ENCODE data around the gene GALNT13. TPM values are rescaled to one million over a fixed set of nuclear protein-coding genes. Genes with fewer than 3 reads are reported as not detected.

Gene GALNT13
- polyA plus RNA-seq, 3 donors: not detected

DNA sequence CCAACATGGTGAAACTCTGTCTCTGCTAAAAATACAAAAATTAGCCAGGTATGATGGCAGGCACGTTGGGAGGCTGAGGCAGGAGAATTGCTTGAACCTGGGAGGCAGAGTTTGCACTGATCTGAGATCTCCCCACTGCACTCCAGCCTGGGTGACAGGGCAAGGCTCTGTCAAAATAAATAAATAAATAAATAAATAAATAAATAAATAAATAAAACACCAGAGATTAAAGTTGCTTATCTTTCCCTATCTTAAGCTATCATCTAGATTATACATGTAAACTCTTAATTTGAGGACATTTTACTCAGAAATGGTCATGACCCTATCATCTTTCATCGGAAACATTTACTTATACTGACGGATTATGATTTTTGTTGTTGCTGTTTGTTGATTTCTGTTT, 373.2 kb downstream of the GALNT13 start:
- Mint-ChIP-seq H3K27ac (no peak overlapping the region), H3K9me3 (peaks cover 0 to 8% (median 5%) of the 10 kb centered on the region in 7 donors), H3K36me3 (no peaks in the 10 kb centered on the region), H3K27me3 (ENCODE audit: low read depth in 3 of 3) (no peaks in the 10 kb centered on the region), H3K4me1 (no peaks in the 10 kb centered on the region), H3K4me3 (no peak overlapping the region)
- WGBS (ENCODE audit: insufficient coverage): no CpG with 5 or more reads among the region's 3 CpGs
- intact Hi-C loops (cut with micrococcal nuclease): no loop called here
- H3K27ac ChIP-seq (ENCODE audit: low read depth in 1 of 2, low read length in 2 of 2): no peak overlapping the region
- no peaks in the 10 kb centered on the region for H3K36me3 ChIP-seq (replicated peaks in 1 of 2; ENCODE audit: control insufficient read depth in 1 of 2, insufficient read depth in 2 of 2, low read length in 2 of 2)
- H3K27me3 ChIP-seq (ENCODE audit: control insufficient read depth in 2 of 2, insufficient read depth in 2 of 2, low read length in 2 of 2): no peaks in the 10 kb centered on the region
- H3K4me2 ChIP-seq (replicated peaks; ENCODE audit: extremely low read depth, low read length, poor library complexity, severe bottlenecking): no peak overlapping the region
- H2AFZ ChIP-seq (ENCODE audit: insufficient read depth, low read depth, low read length, poor library complexity, severe bottlenecking): no peak overlapping the region
- peaks cover 0 to 4% of the 10 kb centered on the region in 2 donors for H3K9me3 ChIP-seq (replicated peaks in 1 of 2; ENCODE audit: control insufficient read depth in 1 of 2, insufficient read depth in 1 of 2, low read length in 2 of 2)
- no peaks in the 10 kb centered on the region for H3K79me2 ChIP-seq (ENCODE audit: insufficient read depth, low read length)
- TF ChIP-seq, protein P1, sequence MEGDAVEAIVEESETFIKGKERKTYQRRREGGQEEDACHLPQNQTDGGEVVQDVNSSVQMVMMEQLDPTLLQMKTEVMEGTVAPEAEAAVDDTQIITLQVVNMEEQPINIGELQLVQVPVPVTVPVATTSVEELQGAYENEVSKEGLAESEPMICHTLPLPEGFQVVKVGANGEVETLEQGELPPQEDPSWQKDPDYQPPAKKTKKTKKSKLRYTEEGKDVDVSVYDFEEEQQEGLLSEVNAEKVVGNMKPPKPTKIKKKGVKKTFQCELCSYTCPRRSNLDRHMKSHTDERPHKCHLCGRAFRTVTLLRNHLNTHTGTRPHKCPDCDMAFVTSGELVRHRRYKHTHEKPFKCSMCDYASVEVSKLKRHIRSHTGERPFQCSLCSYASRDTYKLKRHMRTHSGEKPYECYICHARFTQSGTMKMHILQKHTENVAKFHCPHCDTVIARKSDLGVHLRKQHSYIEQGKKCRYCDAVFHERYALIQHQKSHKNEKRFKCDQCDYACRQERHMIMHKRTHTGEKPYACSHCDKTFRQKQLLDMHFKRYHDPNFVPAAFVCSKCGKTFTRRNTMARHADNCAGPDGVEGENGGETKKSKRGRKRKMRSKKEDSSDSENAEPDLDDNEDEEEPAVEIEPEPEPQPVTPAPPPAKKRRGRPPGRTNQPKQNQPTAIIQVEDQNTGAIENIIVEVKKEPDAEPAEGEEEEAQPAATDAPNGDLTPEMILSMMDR (IDR thresholded peaks at IDR 0.05): no peak
- no peaks in the 10 kb centered on the region for H4K20me1 ChIP-seq (ENCODE audit: insufficient read depth, low read length)
- DNase-seq: no peak
- no peak overlapping the region for H3K9ac ChIP-seq (ENCODE audit: insufficient read depth, low read length, poor library complexity, severe bottlenecking)
- H3K4me1 ChIP-seq (ENCODE audit: control insufficient read depth in 1 of 2, insufficient read depth in 2 of 2, low read length in 2 of 2): no peaks in the 10 kb centered on the region
- H3K4me3 ChIP-seq (replicated peaks in 1 of 3; ENCODE audit: low read depth in 2 of 3, low read length in 3 of 3): no peak overlapping the region

DNA sequence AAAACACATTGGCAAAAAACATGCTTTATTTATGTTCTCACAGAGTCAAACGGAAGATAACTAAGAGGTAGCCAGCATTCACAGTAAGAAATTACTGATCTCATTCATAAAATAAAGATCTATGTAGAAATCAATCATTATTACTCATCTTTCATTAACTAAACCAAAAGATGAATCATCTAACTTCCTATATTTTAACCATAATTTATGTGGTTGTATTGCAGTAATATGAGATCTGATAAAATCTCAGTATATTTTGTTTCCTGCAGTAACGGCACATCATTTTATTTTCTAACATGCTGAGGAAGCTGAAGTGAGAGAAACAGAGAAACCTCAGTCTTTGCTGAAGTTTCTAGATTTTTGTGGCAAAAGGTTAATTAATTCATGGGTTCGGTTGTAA, 375.8 kb downstream of the GALNT13 start:
- no peaks in the 10 kb centered on the region for H3K4me1 ChIP-seq (ENCODE audit: control insufficient read depth in 1 of 2, insufficient read depth in 2 of 2, low read length in 2 of 2)
- H2AFZ ChIP-seq (ENCODE audit: insufficient read depth, low read depth, low read length, poor library complexity, severe bottlenecking): no peak overlapping the region
- Mint-ChIP-seq H3K27ac (no peak overlapping the region), H3K27me3 (ENCODE audit: low read depth in 3 of 3) (no peaks in the 10 kb centered on the region), H3K4me3 (no peak overlapping the region), H3K36me3 (no peaks in the 10 kb centered on the region), H3K9me3 (peaks cover 0 to 2% (median 0%) of the 10 kb centered on the region in 7 donors), H3K4me1 (no peaks in the 10 kb centered on the region)
- H3K9ac ChIP-seq (ENCODE audit: insufficient read depth, low read length, poor library complexity, severe bottlenecking): no peak overlapping the region
- no peaks in the 10 kb centered on the region for H3K36me3 ChIP-seq (replicated peaks in 1 of 2; ENCODE audit: control insufficient read depth in 1 of 2, insufficient read depth in 2 of 2, low read length in 2 of 2)
- H3K9me3 ChIP-seq (replicated peaks in 1 of 2; ENCODE audit: control insufficient read depth in 1 of 2, insufficient read depth in 1 of 2, low read length in 2 of 2): no peaks in the 10 kb centered on the region
- no peak overlapping the region for H3K27ac ChIP-seq (ENCODE audit: low read depth in 1 of 2, low read length in 2 of 2)
- H3K4me2 ChIP-seq (replicated peaks; ENCODE audit: extremely low read depth, low read length, poor library complexity, severe bottlenecking): no peak overlapping the region
- no peaks in the 10 kb centered on the region for H3K27me3 ChIP-seq (ENCODE audit: control insufficient read depth in 2 of 2, insufficient read depth in 2 of 2, low read length in 2 of 2)
- H3K4me3 ChIP-seq (replicated peaks in 1 of 3; ENCODE audit: low read depth in 2 of 3, low read length in 3 of 3): no peak overlapping the region
- no peak for DNase-seq
- TF ChIP-seq, protein P1 (IDR thresholded peaks at IDR 0.05): no peak
- no peaks in the 10 kb centered on the region for H4K20me1 ChIP-seq (ENCODE audit: insufficient read depth, low read length)
- no CpG with 5 or more reads among the region's 3 CpGs for WGBS (ENCODE audit: insufficient coverage)
- no peaks in the 10 kb centered on the region for H3K79me2 ChIP-seq (ENCODE audit: insufficient read depth, low read length)
- intact Hi-C loops (cut with micrococcal nuclease): no loop called here

All from CD14-positive monocyte (primary cell).